Osteoblast (primary cell): ENCODE results near the gene CDKN1A. TPM values are rescaled to one million over a fixed set of nuclear protein-coding genes. Genes with fewer than 3 reads are reported as not detected.

Source experiments
- DNase-seq: peaks from one replicate; pipeline ENCODE4 v3.0.0; 2011; ENCODE audit warnings: low spot score, mixed read lengths; ENCODE audit not compliant: insufficient read length; ENCODE audit errors: missing footprints
- H2AFZ ChIP-seq: 2 replicates; pipeline ENCODE4 v1.6.0; 2011; ENCODE audit warnings: mild to moderate bottlenecking, low read length
- H3K27ac ChIP-seq: 2 replicates; pipeline ENCODE4 v1.5.1; 2011; ENCODE audit warnings: mild to moderate bottlenecking, low read depth, low read length, moderate library complexity
- H3K27me3 ChIP-seq: 2 replicates; pipeline ENCODE4 v1.6.0; 2012; ENCODE audit warnings: mild to moderate bottlenecking, control low read depth, inconsistent platforms, low read length, moderate library complexity; ENCODE audit not compliant: insufficient read depth
- H3K36me3 ChIP-seq: 2 replicates; pipeline ENCODE4 v1.5.1; 2011; ENCODE audit warnings: mild to moderate bottlenecking, low read length, control low read depth, moderate library complexity; ENCODE audit not compliant: insufficient read depth
- H3K4me1 ChIP-seq: 2 replicates; pipeline ENCODE4 v1.5.1; 2011; ENCODE audit warnings: mild to moderate bottlenecking, low read length, control low read depth, moderate library complexity; ENCODE audit not compliant: insufficient read depth
- H3K4me2 ChIP-seq: 2 replicates; pipeline ENCODE4 v1.6.0; 2011; ENCODE audit warnings: mild to moderate bottlenecking, low read length; ENCODE audit not compliant: insufficient read depth
- H3K4me3 ChIP-seq: fragments of 200-600 bp; sonication (generic); 3 replicates; pipeline ENCODE4 v1.5.1; 2012; ENCODE audit warnings: mild to moderate bottlenecking, low read length, inconsistent platforms; ENCODE audit not compliant: insufficient read depth
- H3K79me2 ChIP-seq: 2 replicates; pipeline ENCODE4 v1.6.0; 2012; ENCODE audit warnings: mild to moderate bottlenecking, low read length, control low read depth, inconsistent platforms; ENCODE audit not compliant: insufficient read depth
- H3K9me3 ChIP-seq: 2 replicates; pipeline ENCODE4 v1.5.1; 2011; ENCODE audit warnings: low read depth, low read length, control low read depth
- H4K20me1 ChIP-seq: 2 replicates; pipeline ENCODE4 v1.6.0; 2012; ENCODE audit warnings: mild to moderate bottlenecking, low read length, control low read depth; ENCODE audit not compliant: insufficient read depth
- total RNA-seq: library from RNA; depleted of rRNA; stranded (reverse); fragments of >200 nt; gene quantifications from 2 replicates; pipeline ENCODE4 v1.2.3, GENCODE V29; 2012
- TF ChIP-seq, protein P1 (sequence below): IDR thresholded peaks from 2 replicates; pipeline ENCODE4 v1.5.1; 2011; ENCODE audit warnings: mild to moderate bottlenecking, low read depth, low read length, moderate library complexity; ENCODE audit errors: extremely low read depth

CDKN1A gene
- total RNA-seq, 1 donor: 461 TPM

DNA sequence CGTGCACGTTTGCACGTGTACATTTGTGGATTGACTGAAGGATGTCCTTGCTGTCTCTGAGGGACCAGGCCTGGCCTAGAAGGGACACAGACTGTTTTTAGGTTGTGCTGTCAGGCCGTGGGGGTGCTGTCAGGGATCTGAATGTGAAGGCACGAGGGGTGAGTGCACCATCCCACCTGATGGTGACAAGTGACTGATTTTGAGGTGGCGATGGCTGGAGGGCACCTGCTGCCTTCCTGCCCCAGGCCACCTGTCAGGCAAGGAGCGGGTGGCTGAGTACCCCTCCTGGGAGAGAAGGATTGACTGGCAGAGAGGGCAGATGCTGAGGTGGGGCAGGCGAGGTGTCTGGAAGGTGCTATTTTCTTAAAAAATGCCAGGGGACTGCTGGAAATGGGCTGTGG is 20.4 kb downstream of the CDKN1A start:
- Histone ChIP-seq H3K27me3 (no peaks in the 10 kb centered on the region), H3K27ac (no peak overlapping the region), H3K36me3 (no peaks in the 10 kb centered on the region), H3K4me3 (no peak overlapping the region), H3K4me2 (no peak overlapping the region), H4K20me1 (no peaks in the 10 kb centered on the region), H2AFZ (no peak overlapping the region), H3K4me1 (peaks cover 6% of the 10 kb centered on the region), H3K79me2 (no peaks in the 10 kb centered on the region), H3K9me3 (no peaks in the 10 kb centered on the region)
- TF ChIP-seq, protein P1, sequence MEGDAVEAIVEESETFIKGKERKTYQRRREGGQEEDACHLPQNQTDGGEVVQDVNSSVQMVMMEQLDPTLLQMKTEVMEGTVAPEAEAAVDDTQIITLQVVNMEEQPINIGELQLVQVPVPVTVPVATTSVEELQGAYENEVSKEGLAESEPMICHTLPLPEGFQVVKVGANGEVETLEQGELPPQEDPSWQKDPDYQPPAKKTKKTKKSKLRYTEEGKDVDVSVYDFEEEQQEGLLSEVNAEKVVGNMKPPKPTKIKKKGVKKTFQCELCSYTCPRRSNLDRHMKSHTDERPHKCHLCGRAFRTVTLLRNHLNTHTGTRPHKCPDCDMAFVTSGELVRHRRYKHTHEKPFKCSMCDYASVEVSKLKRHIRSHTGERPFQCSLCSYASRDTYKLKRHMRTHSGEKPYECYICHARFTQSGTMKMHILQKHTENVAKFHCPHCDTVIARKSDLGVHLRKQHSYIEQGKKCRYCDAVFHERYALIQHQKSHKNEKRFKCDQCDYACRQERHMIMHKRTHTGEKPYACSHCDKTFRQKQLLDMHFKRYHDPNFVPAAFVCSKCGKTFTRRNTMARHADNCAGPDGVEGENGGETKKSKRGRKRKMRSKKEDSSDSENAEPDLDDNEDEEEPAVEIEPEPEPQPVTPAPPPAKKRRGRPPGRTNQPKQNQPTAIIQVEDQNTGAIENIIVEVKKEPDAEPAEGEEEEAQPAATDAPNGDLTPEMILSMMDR: no peak
- DNase-seq: no peak

DNA sequence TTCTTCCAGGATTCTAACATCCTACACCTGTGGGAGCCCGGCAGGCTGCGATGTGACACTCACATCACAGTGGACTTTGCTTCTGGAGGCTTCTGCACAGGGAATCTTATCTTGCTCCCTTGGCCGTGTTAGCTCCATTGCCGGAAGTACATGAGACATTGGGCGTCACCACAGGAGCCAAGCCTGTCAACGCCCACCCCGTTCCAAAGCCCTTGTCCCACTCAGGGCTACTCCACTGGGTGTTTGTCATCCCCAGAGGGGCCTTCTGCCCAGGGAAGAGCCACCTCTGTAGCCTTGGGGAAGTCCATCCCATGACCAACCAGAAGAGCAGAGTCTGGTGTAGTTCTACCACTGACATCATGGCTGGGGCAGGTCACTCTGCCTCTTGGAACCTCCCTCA is 20.8 kb downstream of the CDKN1A start:
- Histone ChIP-seq H3K4me2 (no peak overlapping the region), H3K27ac (no peak overlapping the region), H3K4me1 (peaks cover 6% of the 10 kb centered on the region), H3K9me3 (no peaks in the 10 kb centered on the region), H3K27me3 (no peaks in the 10 kb centered on the region), H2AFZ (no peak overlapping the region), H3K4me3 (no peak overlapping the region), H3K79me2 (no peaks in the 10 kb centered on the region), H3K36me3 (no peaks in the 10 kb centered on the region), H4K20me1 (no peaks in the 10 kb centered on the region)
- TF ChIP-seq, protein P1: no peak
- no peak for DNase-seq

DNA sequence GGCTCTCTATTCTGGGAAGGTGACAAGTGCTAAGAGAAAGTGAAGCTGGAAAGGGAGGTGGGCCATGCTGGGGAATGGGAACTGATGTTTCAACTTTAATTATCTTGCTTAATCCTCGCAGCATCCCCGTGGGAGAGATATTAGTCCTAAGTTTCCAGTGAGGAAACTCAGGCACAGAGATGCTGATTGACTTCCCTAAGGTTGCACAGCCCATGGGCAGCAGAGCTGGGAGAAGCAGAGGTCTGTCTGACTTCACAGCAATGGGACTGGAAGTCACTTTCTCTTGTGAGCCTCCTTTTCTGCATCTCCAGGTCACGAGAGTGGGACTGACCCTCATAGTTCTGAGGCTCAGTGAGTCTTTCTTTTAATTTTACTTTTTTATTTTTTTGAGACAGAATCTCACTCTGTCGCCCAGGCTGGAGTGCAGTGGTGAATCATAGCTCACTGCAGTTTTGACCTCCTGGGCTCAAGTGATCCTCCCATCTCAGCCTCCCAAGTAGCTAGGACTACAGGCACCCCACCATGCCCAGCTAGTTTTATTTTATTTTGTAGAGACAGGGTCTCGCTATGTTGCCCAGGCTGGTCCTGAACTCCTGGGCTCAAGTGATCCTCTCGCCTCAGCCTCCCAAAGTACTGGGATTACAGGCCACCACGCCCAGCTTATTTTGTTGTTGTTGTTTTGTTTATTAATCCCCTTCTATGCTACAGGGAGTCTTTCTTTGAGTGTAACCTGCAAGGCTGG is 21.7 kb downstream of the CDKN1A start:
- TF ChIP-seq, protein P1: no peak
- no peaks in the 10 kb centered on the region for H3K27me3 ChIP-seq
- no peak for DNase-seq
- H3K4me1 ChIP-seq: peaks cover 6% of the 10 kb centered on the region
- no peak overlapping the region for H3K4me3 ChIP-seq
- H3K36me3 ChIP-seq: no peaks in the 10 kb centered on the region
- H3K4me2 ChIP-seq: no peak overlapping the region
- H2AFZ ChIP-seq: no peak overlapping the region
- no peaks in the 10 kb centered on the region for H4K20me1 ChIP-seq
- H3K27ac ChIP-seq: no peak overlapping the region
- no peaks in the 10 kb centered on the region for H3K9me3 ChIP-seq
- no peaks in the 10 kb centered on the region for H3K79me2 ChIP-seq

DNA sequence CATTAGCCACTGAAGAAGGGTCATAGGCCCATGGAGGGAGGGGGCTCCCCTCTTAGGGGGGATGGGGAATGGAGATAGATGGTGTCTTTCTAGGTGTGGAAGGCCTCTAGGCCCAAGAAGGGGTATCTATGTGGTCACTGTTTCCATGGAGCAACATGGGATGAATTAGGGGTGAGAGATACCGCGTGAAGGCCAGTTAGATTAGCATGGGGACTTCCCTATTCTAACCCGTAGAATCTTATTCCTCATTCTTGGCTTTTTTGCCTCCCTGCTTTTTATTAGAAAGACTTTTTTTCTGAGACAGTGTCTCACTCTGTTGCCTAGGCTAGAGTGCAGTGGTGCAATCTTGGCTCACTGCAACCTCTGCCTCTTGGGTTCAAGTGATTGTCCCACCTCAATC is 22.3 kb downstream of the CDKN1A start:
- no peak overlapping the region for H3K27ac ChIP-seq
- no peak overlapping the region for H3K4me2 ChIP-seq
- H3K4me3 ChIP-seq: no peak overlapping the region
- H3K4me1 ChIP-seq: peaks cover 6% of the 10 kb centered on the region
- DNase-seq: no peak
- H2AFZ ChIP-seq: no peak overlapping the region
- H3K36me3 ChIP-seq: no peaks in the 10 kb centered on the region
- no peaks in the 10 kb centered on the region for H3K79me2 ChIP-seq
- TF ChIP-seq, protein P1: no peak
- H3K9me3 ChIP-seq: no peaks in the 10 kb centered on the region
- no peaks in the 10 kb centered on the region for H4K20me1 ChIP-seq
- H3K27me3 ChIP-seq: no peaks in the 10 kb centered on the region
